HG02885 (cell line): ENCODE results near the gene DGKG.

ENCODE experiments used
- ATAC-seq: cut with Tn5 transposase; IDR thresholded peaks from one replicate; pipeline ENCODE4 v1.9.1; 2021; ENCODE audit warnings: mild to moderate bottlenecking; ENCODE audit not compliant: unreplicated experiment, poor library complexity

DGKG gene

DNA sequence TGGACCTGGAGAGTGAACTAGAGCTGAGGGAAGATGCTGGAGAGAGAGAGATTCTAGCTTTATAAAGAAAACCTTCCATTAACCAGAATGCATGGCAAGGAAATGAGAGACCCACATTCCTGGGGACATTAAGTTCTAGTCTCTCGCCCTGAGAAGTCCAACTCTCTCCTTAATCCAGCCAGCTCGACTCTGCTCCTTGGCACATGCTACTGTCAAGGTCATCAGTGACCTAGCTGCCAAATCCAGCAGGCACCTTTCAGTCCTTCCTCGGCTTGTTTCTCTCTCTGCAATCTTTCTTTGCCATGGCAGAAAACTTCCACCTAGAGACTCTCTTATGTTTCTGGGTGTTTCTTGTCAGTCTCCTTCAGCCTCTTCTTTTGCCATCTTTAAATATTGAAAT lies 40.3 kb downstream of the DGKG start:
- no peak for ATAC-seq

DNA sequence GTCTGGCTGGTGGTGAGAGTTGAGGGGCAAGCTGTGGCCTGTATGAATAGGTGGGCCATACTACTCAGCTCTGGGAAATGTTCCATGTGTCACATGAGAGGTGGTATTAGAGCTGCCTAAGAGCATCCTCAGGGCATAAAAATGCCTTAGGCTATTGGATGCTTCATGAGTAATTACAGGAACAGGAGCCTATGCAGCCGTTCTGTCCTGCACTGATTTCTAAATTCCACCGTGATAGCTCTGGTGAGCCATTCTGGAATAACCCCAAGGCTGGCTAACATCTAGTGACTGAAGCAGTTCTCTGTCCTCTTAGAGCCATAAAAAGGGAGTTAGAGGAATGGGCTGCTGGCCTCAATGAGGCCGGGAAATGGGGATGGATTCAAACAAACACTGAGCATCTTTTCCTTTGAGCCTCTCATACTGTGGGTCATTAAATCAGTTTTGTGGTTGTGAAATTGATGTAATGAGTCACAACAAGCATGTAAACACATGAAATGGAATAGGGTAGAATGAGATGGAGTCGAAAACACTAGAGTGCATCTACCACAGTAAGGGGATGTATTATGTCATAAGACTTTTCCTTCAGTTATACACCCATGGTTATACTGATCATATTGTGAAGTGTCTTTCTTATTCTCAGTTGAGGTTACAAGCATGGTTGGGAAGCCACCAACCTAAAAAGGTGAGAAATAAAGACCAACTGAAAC lies 41.0 kb downstream of the DGKG start:
- no peak for ATAC-seq

DNA sequence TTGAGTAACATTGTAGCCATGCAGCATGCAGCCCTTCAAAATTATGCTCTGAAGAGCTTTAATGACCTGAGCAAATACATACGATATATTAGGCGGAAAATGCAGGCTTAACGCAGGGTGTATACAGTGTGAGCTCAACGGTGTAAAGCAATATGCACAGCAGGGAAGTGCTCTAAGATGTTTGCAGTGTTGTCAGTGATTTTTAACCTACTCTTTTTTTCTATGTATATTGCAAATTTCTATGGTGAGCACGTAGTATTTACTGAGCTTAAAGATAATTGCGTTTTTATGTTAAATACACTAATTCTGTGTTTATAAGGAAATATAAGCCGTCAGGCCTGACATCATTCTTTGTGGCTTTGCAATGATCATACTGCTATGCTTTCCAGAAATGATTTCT lies 42.1 kb downstream of the DGKG start:
- ATAC-seq, result no peak

DNA sequence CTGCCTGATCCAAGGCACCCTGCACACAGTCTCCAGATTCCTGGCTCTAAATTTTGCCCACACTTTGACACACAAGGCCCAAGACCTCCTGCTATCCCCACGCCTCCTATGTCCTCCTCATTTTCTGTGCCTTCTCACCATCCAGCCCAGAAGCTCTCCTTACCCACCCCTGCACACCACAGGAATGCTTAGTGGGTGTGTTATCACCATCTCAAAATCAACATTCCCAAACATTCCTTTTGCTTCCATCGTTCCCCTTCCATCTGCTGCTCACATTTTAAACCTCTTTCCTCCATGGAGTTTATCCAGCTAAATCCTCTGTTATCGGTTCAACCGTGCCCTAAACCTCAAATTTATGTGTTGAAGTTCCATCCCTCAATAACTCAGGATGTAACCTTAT lies 43.9 kb downstream of the DGKG start:
- ATAC-seq, result no peak

DNA sequence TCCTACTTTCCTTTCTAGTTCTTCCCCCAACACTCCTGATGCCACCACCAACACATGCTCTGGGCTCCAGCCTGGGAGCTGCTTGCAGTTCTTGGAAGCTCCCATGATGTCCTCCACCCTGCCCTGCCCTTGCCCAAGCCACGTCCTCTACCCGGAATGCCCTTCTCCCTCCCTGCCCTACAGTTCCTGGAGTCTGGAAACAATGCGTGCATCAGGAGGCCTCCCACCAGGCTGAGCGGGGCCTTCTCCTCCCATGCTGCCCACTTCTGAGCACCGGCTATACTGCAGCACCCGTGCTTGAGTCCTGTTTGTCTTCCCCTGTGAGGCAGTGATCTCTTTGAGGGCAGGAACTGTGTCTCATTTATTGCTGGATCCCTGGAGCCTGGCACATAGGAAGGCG lies 44.6 kb downstream of the DGKG start:
- ATAC-seq, result no peak

DNA sequence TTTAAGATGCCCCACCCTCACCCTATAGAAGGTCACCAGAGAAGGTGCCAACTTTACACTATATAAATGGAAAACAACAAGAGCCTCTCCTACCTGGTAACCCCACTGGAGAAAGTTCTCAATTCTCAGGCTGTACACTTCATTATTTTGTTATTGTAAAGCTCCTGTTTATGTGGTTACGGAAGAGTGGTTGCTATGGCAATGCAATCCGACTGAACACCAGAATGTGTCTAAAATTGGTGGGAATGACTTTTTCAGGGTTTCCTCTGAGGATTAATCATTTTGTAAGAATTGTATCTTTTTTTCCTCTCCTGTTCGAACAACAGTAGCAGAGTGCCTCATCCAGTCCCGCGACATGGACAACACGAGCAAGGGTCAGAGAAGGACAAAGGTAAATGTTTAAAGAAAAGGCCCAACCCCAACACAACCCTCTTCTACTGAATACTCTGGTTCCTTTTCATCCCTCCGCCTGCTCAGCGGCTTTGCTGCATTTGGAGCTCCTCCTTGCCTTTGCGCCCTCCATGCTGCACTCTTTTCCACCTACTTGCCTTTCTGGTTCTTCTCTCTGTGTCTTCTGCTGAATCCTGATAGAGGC lies 45.3 kb downstream of the DGKG start:
- no peak for ATAC-seq

DNA sequence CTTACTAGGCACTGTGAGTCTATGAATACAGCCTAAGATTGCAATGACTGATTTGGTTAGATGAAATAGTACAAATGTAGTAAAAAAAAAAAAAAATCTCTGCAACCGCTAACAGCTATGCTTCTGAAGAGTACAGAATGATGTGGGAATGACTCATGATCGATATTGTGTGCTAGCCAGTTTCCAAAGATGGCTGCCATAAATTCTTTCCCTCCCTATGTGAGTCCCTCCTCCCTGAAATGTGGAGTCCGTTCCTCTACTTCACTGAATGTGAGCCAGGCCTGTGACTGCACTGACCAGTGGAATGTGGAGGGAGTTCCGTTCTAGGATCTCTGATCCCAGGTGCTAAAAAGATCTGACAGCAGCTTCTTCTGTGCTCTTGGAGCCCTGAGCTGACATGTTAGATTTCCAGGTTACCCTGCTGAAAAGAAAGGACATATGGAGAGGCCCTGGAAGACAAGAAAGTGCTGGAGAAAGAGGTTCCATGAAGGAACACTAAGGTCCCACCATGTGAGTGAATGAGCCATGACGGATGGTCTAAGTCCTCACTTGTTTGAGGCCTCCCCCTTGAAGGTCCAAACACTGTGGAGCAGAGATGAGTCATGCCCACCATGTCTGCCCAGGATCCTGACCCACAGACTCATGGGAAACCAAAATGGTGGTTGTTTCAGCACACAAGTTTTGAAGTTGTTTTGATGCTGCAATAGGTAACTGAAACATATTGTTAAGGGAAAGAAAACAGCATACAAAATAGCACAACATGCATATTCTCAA lies 46.3 kb downstream of the DGKG start:
- ATAC-seq, result no peak

DNA sequence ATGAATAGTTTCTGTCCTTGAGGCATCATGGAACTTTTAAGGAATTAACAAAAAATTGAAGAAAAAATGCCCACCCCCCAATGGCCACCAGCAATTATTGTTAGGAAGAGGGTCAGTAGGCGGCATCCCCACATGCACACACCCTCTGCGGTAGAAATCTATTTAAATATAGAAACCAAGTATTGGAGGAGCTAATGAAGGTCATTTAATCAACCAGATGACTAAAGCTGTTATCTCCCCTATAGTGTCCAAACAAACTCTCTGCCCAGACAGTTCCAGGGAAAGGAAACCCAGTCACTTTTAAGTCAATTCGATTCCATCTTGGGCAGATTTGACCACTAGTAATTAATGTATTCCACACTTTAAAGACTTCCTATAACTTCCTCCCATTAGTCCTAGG lies 47.1 kb downstream of the DGKG start:
- no peak for ATAC-seq

DNA sequence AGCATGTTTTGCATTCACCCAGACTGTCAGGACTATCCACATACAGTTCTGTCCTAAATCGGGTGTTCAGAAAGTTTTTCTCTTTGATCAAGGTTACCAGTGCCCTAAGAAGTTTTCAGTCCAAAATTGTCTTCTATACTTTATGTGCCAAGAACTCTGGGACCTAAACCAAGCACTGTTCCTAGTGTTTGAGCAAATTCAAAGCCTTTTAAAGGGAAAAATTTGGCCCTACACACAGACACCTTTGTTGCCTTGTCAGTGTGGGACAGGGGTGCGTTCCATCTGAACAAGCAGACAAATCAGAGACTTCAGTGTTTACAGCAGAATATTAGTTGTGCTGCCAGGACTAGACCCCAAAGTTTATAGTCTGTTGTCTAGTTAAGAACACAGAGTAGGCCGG lies 50.6 kb downstream of the DGKG start:
- ATAC-seq, result no peak

DNA sequence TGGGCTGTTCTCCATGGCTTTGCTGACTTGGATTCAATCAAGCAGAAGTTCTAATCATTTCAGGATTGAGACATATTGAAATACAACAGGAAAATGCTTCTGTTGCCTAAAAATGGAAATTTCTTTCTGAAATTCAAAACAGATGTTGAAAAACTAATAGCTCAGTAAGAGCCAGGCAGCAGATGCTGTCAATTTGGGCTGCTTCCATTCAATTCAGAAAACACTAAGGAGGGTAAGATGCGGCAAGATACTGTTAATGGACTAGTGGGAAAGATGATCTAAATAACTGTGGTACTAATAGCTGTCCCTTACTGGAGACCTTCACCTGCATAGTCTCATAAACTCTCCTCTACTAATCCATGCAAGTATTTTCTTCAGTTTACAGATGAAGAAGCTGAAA lies 53.5 kb downstream of the DGKG start:
- ATAC-seq, result no peak

DNA sequence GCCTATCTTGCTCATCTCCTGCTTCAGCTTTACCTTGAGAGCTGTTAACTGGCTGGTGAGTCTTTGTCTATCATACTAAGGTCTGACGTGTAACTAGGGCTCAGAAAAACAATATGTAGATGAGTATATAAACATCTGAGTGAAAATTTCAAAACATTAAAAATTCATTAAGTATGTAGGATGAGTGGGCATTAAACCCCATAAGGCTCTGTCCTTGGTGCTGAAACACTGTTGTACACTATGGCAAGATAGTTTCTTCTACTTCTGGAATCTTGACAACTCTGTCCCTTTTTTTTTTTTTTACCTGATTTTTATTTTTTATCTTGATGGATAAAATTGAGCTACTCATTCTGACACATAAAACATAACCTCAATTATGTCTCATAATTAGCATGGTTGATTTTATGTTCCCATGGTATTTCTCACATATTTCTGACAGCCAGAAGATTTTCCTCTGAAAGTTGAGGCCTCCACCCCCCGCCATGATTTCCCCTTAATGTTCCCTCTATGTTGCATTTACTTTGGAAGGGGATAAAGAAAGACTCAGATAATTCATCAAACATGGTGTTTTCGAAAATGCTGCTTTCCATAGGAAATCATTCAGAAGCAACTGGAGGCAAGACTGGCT lies 54.3 kb downstream of the DGKG start:
- ATAC-seq, result no peak

DNA sequence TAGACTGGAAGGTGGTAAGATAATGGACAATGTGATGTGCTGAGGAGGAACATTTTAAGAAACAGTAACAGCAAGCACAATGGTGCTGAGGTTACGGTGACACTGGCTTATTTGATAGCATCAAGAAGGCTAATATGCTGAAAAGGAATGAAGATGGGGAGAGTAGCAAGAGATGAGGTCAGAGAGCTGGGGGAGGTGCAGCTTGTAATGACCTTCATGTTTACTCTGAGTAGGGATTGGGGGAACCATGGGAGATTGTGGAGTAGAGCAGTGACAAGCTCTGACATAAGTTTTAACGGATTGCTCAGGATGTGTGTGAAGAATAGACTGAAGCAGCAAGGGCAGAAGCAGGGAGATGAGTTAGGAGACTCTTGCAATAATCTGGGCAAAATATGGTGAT lies 56.7 kb downstream of the DGKG start:
- no peak for ATAC-seq

DNA sequence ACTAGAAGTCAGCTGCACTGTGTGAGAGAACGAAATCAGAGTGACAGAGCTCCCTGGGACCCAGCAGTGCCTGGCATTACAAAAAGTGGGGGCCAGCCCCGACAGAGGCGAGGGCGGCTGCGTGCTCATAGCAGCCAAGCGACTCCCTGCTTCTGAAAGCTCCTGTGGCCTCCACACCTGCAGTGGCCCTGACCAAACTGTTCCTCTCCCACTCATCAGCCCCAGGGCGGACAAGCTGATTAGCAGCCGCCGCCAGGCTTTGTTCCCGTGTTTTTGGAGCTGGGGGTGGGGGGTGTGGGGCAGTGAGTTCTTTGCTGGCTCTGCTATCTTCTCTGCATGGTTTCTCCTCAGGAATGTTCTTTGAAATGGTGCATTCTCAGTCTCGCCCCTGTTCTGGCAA lies 58.1 kb downstream of the DGKG start:
- no peak for ATAC-seq

DNA sequence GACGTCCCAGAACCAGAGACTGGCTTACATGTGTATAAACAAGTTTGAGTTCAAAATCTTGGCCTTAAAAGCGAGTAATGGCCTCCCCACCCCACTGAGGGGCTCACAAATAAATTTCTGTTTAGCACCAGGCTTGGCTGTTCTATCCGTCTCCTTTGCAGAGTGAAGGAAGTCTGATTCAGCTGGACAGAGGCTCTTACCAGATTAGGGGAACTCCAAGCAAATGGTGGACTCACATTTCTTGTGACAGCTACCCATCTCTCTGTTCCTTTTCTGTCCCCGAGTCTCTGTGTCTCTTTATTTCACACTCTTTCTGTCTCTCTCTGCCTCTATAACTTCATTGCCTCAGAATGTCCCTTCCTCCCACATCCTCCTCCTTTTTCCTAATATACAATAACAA lies 62.7 kb downstream of the DGKG start:
- ATAC-seq, result no peak

DNA sequence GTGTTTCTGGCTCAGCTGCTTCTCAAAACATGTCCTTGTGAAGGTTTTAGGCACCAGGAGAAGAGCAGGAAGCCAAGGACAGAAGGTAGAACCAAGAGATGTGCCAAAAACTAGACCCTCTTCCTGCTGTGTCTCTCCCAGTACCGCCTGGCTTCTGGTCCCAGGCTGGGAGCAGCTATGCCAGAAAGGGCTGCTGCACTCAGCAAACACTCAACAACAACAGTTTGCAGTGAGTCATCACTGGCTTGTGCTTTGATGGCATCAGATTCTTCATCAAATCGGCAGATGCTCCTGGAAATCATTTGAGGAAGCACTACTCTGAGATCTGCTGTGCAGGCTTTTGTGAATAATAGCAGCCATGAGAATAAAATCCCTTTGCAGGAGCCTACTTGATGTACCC lies 63.2 kb downstream of the DGKG start:
- ATAC-seq, result no peak

DNA sequence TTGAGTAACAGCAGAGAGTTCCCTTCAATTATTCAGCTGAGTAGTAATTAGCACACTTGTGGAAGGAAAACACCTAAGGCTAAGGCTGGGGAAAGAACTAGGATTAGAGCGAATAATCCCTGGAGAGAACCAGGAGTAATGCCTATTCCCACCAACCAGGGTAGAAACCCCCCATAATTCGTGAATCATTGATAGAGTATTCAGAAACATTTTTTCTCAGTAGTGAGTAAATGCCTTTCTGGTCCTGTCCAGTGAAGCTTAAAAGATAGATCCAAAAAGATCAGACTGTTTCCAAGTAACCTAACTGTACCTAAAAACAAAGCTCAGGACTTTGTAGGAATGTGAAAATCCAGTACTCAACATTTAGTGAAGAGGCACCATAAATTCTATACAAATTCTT lies 71.2 kb downstream of the DGKG start:
- ATAC-seq, result no peak

DNA sequence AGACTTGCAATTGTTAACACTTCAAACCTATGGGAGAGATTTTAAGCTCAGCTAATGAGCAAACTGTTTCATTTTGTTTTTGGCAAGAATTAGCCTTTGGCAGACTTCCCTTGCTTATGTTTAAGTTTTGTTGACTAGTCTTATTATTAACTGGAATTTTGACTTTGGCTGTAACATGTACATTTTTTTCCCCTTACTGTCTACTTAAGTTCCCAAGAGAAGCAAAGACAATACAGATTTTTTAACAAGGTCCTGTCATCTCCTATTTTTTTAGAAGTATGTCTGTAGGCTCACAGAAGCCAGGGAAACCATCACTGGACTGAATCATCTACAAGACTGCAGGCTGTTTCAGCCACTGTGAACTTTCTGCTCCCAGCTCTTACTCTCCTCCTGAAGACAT lies 74.3 kb downstream of the DGKG start:
- no peak for ATAC-seq

DNA sequence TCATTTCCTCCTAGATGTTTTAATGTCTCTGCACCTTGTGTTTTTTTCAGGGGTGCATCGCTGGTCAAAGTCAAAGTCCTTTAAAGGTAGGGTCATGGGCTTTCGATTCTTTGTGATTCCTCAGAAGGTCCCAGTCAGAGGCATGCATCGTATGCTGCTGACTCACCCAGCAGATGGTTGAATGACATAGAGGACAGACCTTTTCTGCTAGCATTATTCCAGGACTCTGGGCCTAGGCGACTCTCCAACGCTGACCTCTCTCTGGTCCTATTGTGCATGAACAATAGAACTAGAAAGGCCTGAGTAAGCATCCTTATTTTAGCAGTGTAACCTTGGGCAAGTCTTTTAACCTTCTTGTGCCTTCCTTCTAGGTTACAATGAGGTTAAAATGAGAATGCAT lies 75.9 kb downstream of the DGKG start:
- ATAC-seq, result no peak

DNA sequence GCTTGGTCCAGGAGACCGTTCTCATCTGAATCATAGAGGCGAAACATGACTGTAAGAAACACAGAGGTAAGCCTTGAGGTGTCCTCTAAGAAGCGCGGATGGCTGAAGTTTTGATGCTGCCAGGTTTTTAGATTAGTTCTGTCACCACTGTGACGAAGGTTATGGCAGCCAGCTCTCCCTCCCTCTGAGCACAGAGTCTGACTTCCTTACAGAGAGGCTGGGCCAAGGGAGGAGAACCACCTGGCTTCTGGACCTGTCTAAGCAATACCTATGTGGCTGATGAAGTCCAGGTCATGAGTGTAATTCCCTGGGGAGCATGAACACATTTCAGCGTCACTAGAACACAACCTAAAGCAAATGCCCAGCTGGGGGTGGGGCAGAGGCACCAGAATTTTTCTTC lies 77.4 kb downstream of the DGKG start:
- ATAC-seq, result no peak

DNA sequence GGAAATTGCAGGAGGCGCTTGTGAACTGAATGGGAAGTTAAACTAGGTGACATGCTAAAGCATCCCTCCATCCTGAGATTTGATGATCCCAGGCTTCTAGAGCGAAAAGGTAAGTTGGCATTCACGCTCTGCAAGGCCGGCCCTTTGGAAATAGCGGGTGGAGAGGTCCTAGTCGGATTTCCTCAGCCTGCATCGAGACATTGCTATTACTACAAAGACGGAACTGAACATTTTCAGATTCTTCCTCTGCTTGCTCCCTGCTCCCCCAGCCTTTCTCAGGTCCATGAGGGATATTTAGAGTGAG lies 77.7 kb downstream of the DGKG start:
- ATAC-seq, result no peak

DNA sequence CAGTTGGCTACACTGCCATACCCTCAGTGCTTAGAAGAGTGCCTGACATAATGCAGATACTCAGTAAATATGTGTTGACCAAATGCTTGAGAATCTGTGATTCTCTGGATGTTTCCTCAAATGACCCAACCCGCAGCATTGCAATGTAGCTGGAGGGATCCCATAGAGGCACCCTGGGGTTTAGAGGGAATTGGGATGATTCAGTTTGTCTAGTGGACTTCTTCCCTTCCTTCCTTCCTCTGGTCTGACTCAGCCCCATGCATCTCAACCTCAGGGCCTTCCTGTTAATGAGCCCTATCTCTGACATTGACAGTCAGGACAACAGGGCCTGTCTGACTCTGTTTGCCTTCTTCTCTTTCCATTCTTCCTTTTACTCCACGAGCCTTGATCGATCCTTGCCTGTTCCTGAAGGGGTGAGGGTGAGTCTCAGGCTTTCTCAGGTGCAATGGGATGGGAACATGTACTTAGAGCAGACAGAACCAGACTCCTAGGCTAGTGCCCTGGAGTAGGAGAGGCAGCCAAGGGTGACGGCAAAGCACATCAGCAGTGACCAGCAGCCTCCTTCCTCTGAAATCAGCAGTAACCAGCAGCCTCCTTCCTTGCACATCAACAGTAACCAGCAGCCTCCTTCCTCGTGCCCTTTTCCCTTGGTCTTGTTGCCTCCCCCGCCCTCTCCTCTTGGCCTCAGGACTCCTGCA lies 78.2 kb downstream of the DGKG start:
- ATAC-seq, result no peak
